ENCODE results near the gene SETBP1.
A peak's percentile ranks its signal among the peaks of the same experiment; 100 is the strongest.

The SETBP1 gene

GRCh38 chr18:44927127-44927849 is 246.6 kb downstream of the SETBP1 start:
- DNase-seq (ENCODE audit: low spot score) (no peak), FAIRE-seq (no peak)

GRCh38 chr18:44934901-44935300 is 254.2 kb downstream of the SETBP1 start:
- DNase-seq (ENCODE audit: low spot score), result no peak
- FAIRE-seq, result no peak

- FAIRE-seq, result no peak
- DNase-seq (ENCODE audit: low spot score), result no peak
Observed at GRCh38 chr18:44935455-44935854, 254.8 kb downstream of the SETBP1 start.

GRCh38 chr18:44936485-44936884 is 255.8 kb downstream of the SETBP1 start:
- FAIRE-seq (no peak), DNase-seq (ENCODE audit: low spot score) (no peak)

- no peak for FAIRE-seq
- DNase-seq (ENCODE audit: low spot score), result no peak
Observed at GRCh38 chr18:44937960-44938719, 257.5 kb downstream of the SETBP1 start.

GRCh38 chr18:44938720-44939665 is 258.3 kb downstream of the SETBP1 start:
- no peak for FAIRE-seq
- DNase-seq (ENCODE audit: low spot score), result no peak

GRCh38 chr18:44941516-44941915 is 260.8 kb downstream of the SETBP1 start:
- no peak for FAIRE-seq

GRCh38 chr18:44942073-44942472 is 261.4 kb downstream of the SETBP1 start:
- DNase-seq (ENCODE audit: low spot score), result no peak
- no peak for FAIRE-seq

More at GRCh38 chr18:44941516-44941915, 260.8 kb downstream of the SETBP1 start:
- DNase-seq (ENCODE audit: low spot score), result no peak

- DNase-seq (ENCODE audit: low spot score), result peak; percentile 15
Observed at GRCh38 chr18:44943311-44943881, 262.7 kb downstream of the SETBP1 start.

GRCh38 chr18:44944461-44944860 is 263.8 kb downstream of the SETBP1 start:
- DNase-seq (ENCODE audit: low spot score) (no peak), FAIRE-seq (no peak)

More at GRCh38 chr18:44943311-44943881, 262.7 kb downstream of the SETBP1 start:
- no peak for FAIRE-seq

GRCh38 chr18:44945888-44946401 is 265.3 kb downstream of the SETBP1 start:
- FAIRE-seq (no peak), DNase-seq (ENCODE audit: low spot score) (no peak)

GRCh38 chr18:44946529-44947113 is 265.9 kb downstream of the SETBP1 start:
- no peak for FAIRE-seq
- DNase-seq (ENCODE audit: low spot score), result no peak

- FAIRE-seq, result no peak
Observed at GRCh38 chr18:44949967-44950366, 269.3 kb downstream of the SETBP1 start.

GRCh38 chr18:44950685-44951195 is 270.1 kb downstream of the SETBP1 start:
- no peak for DNase-seq (ENCODE audit: low spot score)
- FAIRE-seq, result no peak

More at GRCh38 chr18:44949967-44950366, 269.3 kb downstream of the SETBP1 start:
- DNase-seq (ENCODE audit: low spot score), result no peak

GRCh38 chr18:44951748-44952147 is 271.1 kb downstream of the SETBP1 start:
- FAIRE-seq, result no peak

GRCh38 chr18:44954257-44954656 is 273.6 kb downstream of the SETBP1 start:
- DNase-seq (ENCODE audit: low spot score), result no peak
- no peak for FAIRE-seq

More at GRCh38 chr18:44951748-44952147, 271.1 kb downstream of the SETBP1 start:
- no peak for DNase-seq (ENCODE audit: low spot score)

- FAIRE-seq (no peak), DNase-seq (ENCODE audit: low spot score) (no peak)
Observed at GRCh38 chr18:44955825-44956224, 275.1 kb downstream of the SETBP1 start.

GRCh38 chr18:44957025-44957424 is 276.3 kb downstream of the SETBP1 start:
- FAIRE-seq (no peak), DNase-seq (ENCODE audit: low spot score) (no peak)

GRCh38 chr18:44957461-44957860 is 276.8 kb downstream of the SETBP1 start:
- no peak for FAIRE-seq
- no peak for DNase-seq (ENCODE audit: low spot score)

- FAIRE-seq (no peak), DNase-seq (ENCODE audit: low spot score) (no peak)
Observed at GRCh38 chr18:44958040-44958439, 277.4 kb downstream of the SETBP1 start.

Data from urothelium cell line (cell line).